H1 (cell line): Measurements from ENCODE around the gene INCENP. TPM values are rescaled to one million over a fixed set of nuclear protein-coding genes. Genes with fewer than 3 reads are reported as not detected.

ENCODE experiments used
- CTCF ChIA-PET: fragments of 300-600 bp; sonication (Branson Sonifier 250); formaldehyde crosslinking; loops from one replicate; lab custom pipeline; 2021; ENCODE audit not compliant: partially characterized antibody; lab: Charles Lee
- POLR2A ChIA-PET: fragments of 300-600 bp; sonication (Branson Sonifier 250); formaldehyde crosslinking; loops from one replicate; lab custom pipeline; 2021; ENCODE audit warnings: inconsistent platforms; ENCODE audit not compliant: partially characterized antibody; lab: Charles Lee
- DNase-seq, 2 experiments: peaks; one replicate each; pipeline versions ENCODE4 v3.0.0 to v3.0.0-alpha.2; 2010 to 2022; ENCODE audit warnings: low spot score in 2 of 2, low read depth in 1 of 2, mixed read lengths in 1 of 2
- FAIRE-seq: peaks from 2 replicates; lab custom pipeline; 2011; peaks lifted over from hg19 to GRCh38; lab: Jason Lieb, UNC
- H2AFZ ChIP-seq: 2 replicates; pipeline ENCODE4 v1.8.1; 2012; ENCODE audit warnings: low read length, inconsistent platforms
- H2AK5ac ChIP-seq: 2 replicates; pipeline ENCODE4 v1.6.1; 2013; ENCODE audit warnings: low read depth, low read length
- H2BK120ac ChIP-seq: replicated peaks from 2 replicates; pipeline ENCODE3; 2013; ENCODE audit warnings: low read depth, low read length, inconsistent platforms
- H2BK12ac ChIP-seq: 2 replicates; pipeline ENCODE4 v1.6.1; 2013; ENCODE audit warnings: low read depth, low read length
- H2BK15ac ChIP-seq: 2 replicates; pipeline ENCODE4 v1.6.1; 2013; ENCODE audit warnings: low read length
- H2BK20ac ChIP-seq: 2 replicates; pipeline ENCODE4 v1.6.1; 2013; ENCODE audit warnings: low read length
- H2BK5ac ChIP-seq: 2 replicates; pipeline ENCODE4 v1.6.1; 2013; ENCODE audit warnings: low read depth, low read length
- H3K14ac ChIP-seq: 2 replicates; pipeline ENCODE4 v1.6.1; 2013; ENCODE audit warnings: inconsistent platforms; ENCODE audit not compliant: insufficient read length
- H3K18ac ChIP-seq: 2 replicates; pipeline ENCODE4 v1.6.1; 2013; ENCODE audit warnings: low read length; ENCODE audit errors: extremely low read depth
- H3K23ac ChIP-seq: 2 replicates; pipeline ENCODE4 v1.6.1; 2013; ENCODE audit warnings: inconsistent platforms; ENCODE audit not compliant: insufficient read length
- H3K23me2 ChIP-seq: 2 replicates; pipeline ENCODE4 v1.6.1; 2013; ENCODE audit warnings: low read depth, low read length
- H3K27ac ChIP-seq: 2 replicates; pipeline ENCODE4 v1.6.1; 2011; ENCODE audit warnings: low read depth, low read length, inconsistent platforms
- H3K27me3 ChIP-seq, 4 experiments: replicated peaks in 1 of 4; 1 replicate in 1 of 4; 2 replicates in 3 of 4; pipeline versions ENCODE4 v1.6.1 to v1.8.1; 2011 to 2013; ENCODE audit warnings: low read length in 3 of 4, mild to moderate bottlenecking in 3 of 4, inconsistent platforms in 2 of 4, mixed read lengths in 2 of 4, moderate library complexity in 1 of 4; ENCODE audit not compliant: control insufficient read depth in 3 of 4, insufficient read depth in 3 of 4; ENCODE audit errors: extremely low read depth in 1 of 4
- H3K36me3 ChIP-seq, 4 experiments: 2 replicates each; pipeline versions ENCODE4 v1.6.1 to v1.8.1; 2011 to 2013; ENCODE audit warnings: mild to moderate bottlenecking in 4 of 4, low read length in 3 of 4, moderate library complexity in 2 of 4, control low read depth in 1 of 4, inconsistent platforms in 1 of 4; ENCODE audit not compliant: insufficient read depth in 4 of 4, control insufficient read depth in 2 of 4
- H3K4ac ChIP-seq: replicated peaks from 2 replicates; pipeline ENCODE3; 2013; ENCODE audit warnings: low read length, low read depth, mixed read lengths, inconsistent platforms; ENCODE audit not compliant: insufficient read length
- H3K4me1 ChIP-seq, 4 experiments: replicated peaks in 1 of 4; 1 replicate in 1 of 4; 2 replicates in 3 of 4; pipeline versions ENCODE4 v1.6.1 to v1.8.1; 2011 to 2013; ENCODE audit warnings: low read length in 3 of 4, inconsistent platforms in 2 of 4, mixed read lengths in 1 of 4; ENCODE audit not compliant: insufficient read depth in 4 of 4, control insufficient read depth in 3 of 4
- H3K4me2 ChIP-seq, 2 experiments: 2 replicates each; pipeline versions ENCODE4 v1.6.1 to v1.8.1; 2011 to 2013; ENCODE audit warnings: low read depth in 2 of 2, low read length in 2 of 2, control low read depth in 1 of 2, inconsistent platforms in 1 of 2, mild to moderate bottlenecking in 1 of 2; ENCODE audit not compliant: insufficient read depth in 1 of 2
- H3K4me3 ChIP-seq, 4 experiments: fragments of 200-600, 300-600 bp in 1 of 4; sonication (generic), shearing (Covaris generic), sonication (Bioruptor Twin) in 1 of 4; 2 replicates each; pipeline versions ENCODE4 v1.5.1 to v1.8.1; 2011 to 2016; ENCODE audit warnings: low read length in 4 of 4, low read depth in 3 of 4, control low read depth in 2 of 4, inconsistent platforms in 2 of 4, mild to moderate bottlenecking in 2 of 4, mixed read lengths in 1 of 4, moderate library complexity in 1 of 4; ENCODE audit not compliant: insufficient read depth in 2 of 4; ENCODE audit errors: extremely low read depth in 1 of 4
- H3K56ac ChIP-seq: replicated peaks from 2 replicates; pipeline ENCODE3; 2013; ENCODE audit warnings: low read depth, mild to moderate bottlenecking, mixed read lengths, low read length, inconsistent platforms; ENCODE audit not compliant: insufficient read length
- H3K79me1 ChIP-seq: 2 replicates; pipeline ENCODE4 v1.6.1; 2013; ENCODE audit warnings: low read depth, low read length, control low read depth
- H3K79me2 ChIP-seq, 2 experiments: 2 replicates each; pipeline versions ENCODE4 v1.6.1 to v1.8.1; 2012 to 2013; ENCODE audit warnings: low read length in 2 of 2, mild to moderate bottlenecking in 2 of 2, inconsistent platforms in 1 of 2; ENCODE audit not compliant: insufficient read depth in 2 of 2, control insufficient read depth in 1 of 2
- H3K9ac ChIP-seq, 4 experiments: replicated peaks in 1 of 4; 1 replicate in 1 of 4; 2 replicates in 3 of 4; pipeline versions ENCODE4 v1.6.1 to v1.8.1; 2011 to 2013; ENCODE audit warnings: low read depth in 3 of 4, low read length in 3 of 4, control low read depth in 2 of 4, mild to moderate bottlenecking in 2 of 4, moderate library complexity in 2 of 4, inconsistent platforms in 1 of 4; ENCODE audit errors: extremely low read depth in 1 of 4
- H3K9me3 ChIP-seq, 2 experiments: 2 replicates each; pipeline versions ENCODE4 v1.6.1 to v1.8.1; 2012 to 2013; ENCODE audit warnings: mild to moderate bottlenecking in 2 of 2, moderate library complexity in 2 of 2, control low read depth in 1 of 2, inconsistent platforms in 1 of 2, low read depth in 1 of 2, low read length in 1 of 2, mixed read lengths in 1 of 2; ENCODE audit not compliant: insufficient read depth in 2 of 2
- H4K20me1 ChIP-seq, 2 experiments: replicated peaks in 1 of 2; 2 replicates each; pipeline versions ENCODE3 to v1.8.1; 2011 to 2013; ENCODE audit warnings: inconsistent platforms in 2 of 2, low read length in 2 of 2, mild to moderate bottlenecking in 1 of 2; ENCODE audit not compliant: insufficient read depth in 2 of 2, control insufficient read depth in 1 of 2
- H4K5ac ChIP-seq: 2 replicates; pipeline ENCODE4 v1.6.1; 2013; ENCODE audit warnings: low read length, low read depth, mixed read lengths, inconsistent platforms; ENCODE audit not compliant: insufficient read length
- H4K8ac ChIP-seq: 2 replicates; pipeline ENCODE4 v1.8.0; 2013; ENCODE audit warnings: mild to moderate bottlenecking, moderate library complexity, low read length, inconsistent platforms; ENCODE audit not compliant: insufficient read depth; ENCODE audit errors: extremely low read depth
- H4K91ac ChIP-seq: replicated peaks from 2 replicates; pipeline ENCODE3; 2013; ENCODE audit warnings: low read length, mixed read lengths, inconsistent platforms; ENCODE audit not compliant: insufficient read length
- KDM1A ChIP-seq: fragments of 200-600, 300-600 bp; sonication (generic); IDR thresholded peaks from 2 replicates; pipeline ENCODE4 v1.7.1; 2016; ENCODE audit warnings: mild to moderate bottlenecking, low read length, borderline replicate concordance
- RAD21 ChIP-seq, 2 experiments: IDR thresholded peaks in 1 of 2; conservative IDR thresholded peaks in 1 of 2; 2 replicates each; pipeline ENCODE4 v1.6.1; 2011; ENCODE audit warnings: low read depth in 2 of 2, low read length in 2 of 2, improper control_type of control experiment in 1 of 2, inconsistent platforms in 1 of 2, mild to moderate bottlenecking in 1 of 2, moderate library complexity in 1 of 2
- TAF1 ChIP-seq: IDR thresholded peaks from 2 replicates; pipeline ENCODE4 v1.6.1; 2011; ENCODE audit warnings: mild to moderate bottlenecking, low read depth, low read length
- WGBS, 2 experiments: shearing (Covaris generic) in 1 of 2; methylation state at CpG; one replicate each; pipeline versions ENCODE4 v1.1.6 to v1.1.7; 2013 to 2015; ENCODE audit warnings: low lambda C conversion rate in 2 of 2, mixed read lengths in 2 of 2, inconsistent platforms in 1 of 2, low coverage in 1 of 2, missing lambda C conversion rate in 1 of 2; ENCODE audit not compliant: insufficient replicate concordance in 2 of 2, insufficient coverage in 1 of 2, insufficient read length in 1 of 2; ENCODE audit errors: extremely low coverage in 1 of 2, missing lambda C conversion rate in 1 of 2; 5-methylcytosine and 5-hydroxymethylcytosine counted together
- polyA plus RNA-seq, 7 experiments: library from polyadenylated mRNA; depleted of rRNA in 3 of 7; stranded (reverse) in 5 of 7; unstranded in 2 of 7; fragments of >200 nt in 5 of 7; fragments of 200-250 nt in 2 of 7; gene quantifications; 1 replicate in 5 of 7; 2 replicates in 1 of 7; 4 replicates in 1 of 7; pipeline versions ENCODE4 v1.2.1 to v1.2.3, GENCODE V29; 2011 to 2013; ENCODE audit warnings: missing spikeins in 2 of 7, mixed read lengths in 2 of 7
- total RNA-seq: library from RNA; stranded (reverse); fragmentation: NEBNext Ultra II Directional; extraction: Animal tissue kit (Norgen Biotek cat#: 25700); gene quantifications from 2 replicates; pipeline ENCODE4 v1.2.1, GENCODE V29; 2021
- TF ChIP-seq, protein P1 (sequence below), 3 experiments: IDR thresholded peaks; 1 replicate in 2 of 3; 2 replicates in 1 of 3; pipeline versions ENCODE4 v1.5.1 to v1.6.1; 2011; ENCODE audit warnings: low read length in 3 of 3, mild to moderate bottlenecking in 3 of 3, inconsistent platforms in 2 of 3, low read depth in 1 of 3, moderate library complexity in 1 of 3; ENCODE audit not compliant: insufficient read depth in 1 of 3; ENCODE audit errors: control extremely low read depth in 1 of 3

INCENP gene
- total and polyA plus RNA-seq, 2 of the 8 experiments (the other 6 are each of a cell fraction or from before 2014, with no cell fraction given): 25.4 to 132 TPM

DNA sequence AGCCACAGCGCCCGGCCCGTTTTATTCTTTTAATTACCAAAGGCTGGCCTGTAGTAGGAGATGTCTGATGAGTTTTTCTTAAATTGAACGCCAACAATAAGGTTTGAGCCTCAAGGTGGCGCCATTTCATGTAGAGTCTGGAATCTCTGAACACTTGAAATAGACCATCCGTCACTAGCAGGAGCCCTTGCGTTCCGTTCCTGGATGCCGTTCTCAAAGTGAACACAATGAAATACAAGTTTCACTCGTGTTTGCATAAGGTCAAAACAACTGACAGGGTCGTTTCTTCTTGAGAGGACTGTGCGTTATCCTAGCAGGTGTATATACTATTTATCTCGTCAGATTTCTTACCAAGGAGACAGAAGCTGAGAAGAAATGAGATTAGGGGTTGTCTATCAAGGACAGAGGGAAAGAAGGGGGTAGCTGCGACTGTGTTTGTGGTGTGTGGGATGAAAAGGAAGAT is 47.5 kb downstream of the INCENP start:
- Histone ChIP-seq H2BK20ac (no peak overlapping the region), H4K8ac (no peak overlapping the region), H2BK15ac (no peak overlapping the region), H3K79me1 (no peaks in the 10 kb centered on the region), H2AFZ (peak overlapping the region; percentile 99), H2BK120ac (no peak overlapping the region), H3K23ac (no peak overlapping the region), H3K4me1 (no peaks in the 10 kb centered on the region), H3K23me2 (no peaks in the 10 kb centered on the region), H4K91ac (no peak overlapping the region), H4K20me1 (no peaks in the 10 kb centered on the region), H3K79me2 (no peaks in the 10 kb centered on the region), H3K4me3 (no peak overlapping the region), H2BK12ac (no peak overlapping the region; the same call in 1 of the 2 replicates), H3K9me3 (no peaks in the 10 kb centered on the region), H3K36me3 (no peaks in the 10 kb centered on the region), H3K18ac (no peak overlapping the region), H3K14ac (no peak overlapping the region), H3K4ac (no peak overlapping the region), H2AK5ac (no peak overlapping the region), H4K5ac (no peak overlapping the region), H3K4me2 (peak overlapping the region; percentile 12 to 23; a peak in 1 of 4 replicates), H3K56ac (no peak overlapping the region), H2BK5ac (no peak overlapping the region), H3K27me3 (no peaks in the 10 kb centered on the region), H3K9ac (no peak overlapping the region), H3K27ac (no peak overlapping the region)
- POLR2A ChIA-PET: interaction anchor here (0.6 kb wide), 1 partner anchor 649 kb away, joined by 3 read pairs; no protein-coding TSS in a partner anchor
- TF ChIP-seq KDM1A: no peak
- peak; percentile 80 to 81 for TF ChIP-seq RAD21 (IDR thresholded peaks at IDR 0.05 in 1 of 2, conservative IDR thresholded peaks at IDR 0.05 in 1 of 2; ENCODE audit: low read depth in 2 of 2, low read length in 2 of 2)
- TF ChIP-seq, protein P1, sequence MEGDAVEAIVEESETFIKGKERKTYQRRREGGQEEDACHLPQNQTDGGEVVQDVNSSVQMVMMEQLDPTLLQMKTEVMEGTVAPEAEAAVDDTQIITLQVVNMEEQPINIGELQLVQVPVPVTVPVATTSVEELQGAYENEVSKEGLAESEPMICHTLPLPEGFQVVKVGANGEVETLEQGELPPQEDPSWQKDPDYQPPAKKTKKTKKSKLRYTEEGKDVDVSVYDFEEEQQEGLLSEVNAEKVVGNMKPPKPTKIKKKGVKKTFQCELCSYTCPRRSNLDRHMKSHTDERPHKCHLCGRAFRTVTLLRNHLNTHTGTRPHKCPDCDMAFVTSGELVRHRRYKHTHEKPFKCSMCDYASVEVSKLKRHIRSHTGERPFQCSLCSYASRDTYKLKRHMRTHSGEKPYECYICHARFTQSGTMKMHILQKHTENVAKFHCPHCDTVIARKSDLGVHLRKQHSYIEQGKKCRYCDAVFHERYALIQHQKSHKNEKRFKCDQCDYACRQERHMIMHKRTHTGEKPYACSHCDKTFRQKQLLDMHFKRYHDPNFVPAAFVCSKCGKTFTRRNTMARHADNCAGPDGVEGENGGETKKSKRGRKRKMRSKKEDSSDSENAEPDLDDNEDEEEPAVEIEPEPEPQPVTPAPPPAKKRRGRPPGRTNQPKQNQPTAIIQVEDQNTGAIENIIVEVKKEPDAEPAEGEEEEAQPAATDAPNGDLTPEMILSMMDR (IDR thresholded peaks at IDR 0.05; ENCODE audit: control extremely low read depth in 1 of 3, insufficient read depth in 1 of 3, low read depth in 1 of 3, low read length in 3 of 3): peak in 2 of 3 experiments; percentile 80 to 96; a peak in 3 of 4 replicates
- 0 out of 2 replicates have a peak, but pooled peaks have one; percentile 17 for TF ChIP-seq TAF1
- 28% methylated on average over 14 of the region's 14 CpGs; no CpG with 5 or more reads in 1 of the 2 experiments for WGBS, 2 experiments
- DNase-seq (peak; percentile 59 to 91), FAIRE-seq (peak; percentile 92)
- CTCF ChIA-PET: interaction anchor here (0.5 to 4.2 kb wide), 40 partner anchors 8 to 301 kb away, joined by 3 to 35 read pairs (median 4); partner anchors contain the start of genes SCGB1D1, SCGB1D2, SCGB2A1 and SCGB2A2
